ENCODE results near the gene CLBA1. TPM values are rescaled to one million over a fixed set of nuclear protein-coding genes. Genes with fewer than 3 reads are reported as not detected.
A peak's percentile ranks its signal among the peaks of the same experiment; 100 is the strongest.

The CLBA1 gene
- total and polyA plus RNA-seq, 4 donors, result 10.9 to 23.8 (median 17.5) TPM

GRCh38 chr14:105011312-105011990 is 25.9 kb downstream of the CLBA1 start:
- 92% methylated on average over 29 of the region's 29 CpGs for WGBS (ENCODE audit: insufficient coverage)
- Histone ChIP-seq H3K27me3 (ENCODE audit: control insufficient read depth, insufficient read depth, low read length) (no peaks in the 10 kb centered on the region), H3K4me3 (ENCODE audit: low read depth, low read length) (no peak overlapping the region), H3K4me1 (ENCODE audit: control insufficient read depth, insufficient read depth, low read length) (peaks cover 24% of the 10 kb centered on the region), H3K27ac (ENCODE audit: low read depth, low read length) (no peak overlapping the region), H3K36me3 (ENCODE audit: control insufficient read depth, insufficient read depth, low read length) (peaks cover 48% of the 10 kb centered on the region), H3K9me3 (ENCODE audit: control insufficient read depth, insufficient read depth, low read length) (no peaks in the 10 kb centered on the region)
- no peak for DNase-seq (ENCODE audit: low read depth in 4 of 6, low spot score in 6 of 6)

- Histone ChIP-seq H3K27ac (ENCODE audit: low read depth, low read length) (no peak overlapping the region), H3K27me3 (ENCODE audit: control insufficient read depth, insufficient read depth, low read length) (no peaks in the 10 kb centered on the region), H3K4me3 (ENCODE audit: low read depth, low read length) (no peak overlapping the region), H3K9me3 (ENCODE audit: control insufficient read depth, insufficient read depth, low read length) (no peaks in the 10 kb centered on the region), H3K4me1 (ENCODE audit: control insufficient read depth, insufficient read depth, low read length) (peaks cover 24% of the 10 kb centered on the region), H3K36me3 (ENCODE audit: control insufficient read depth, insufficient read depth, low read length) (peaks cover 39% of the 10 kb centered on the region)
- WGBS (ENCODE audit: insufficient coverage), result 78% methylated on average over 20 of the region's 23 CpGs
- no peak for DNase-seq (ENCODE audit: low read depth in 4 of 6, low spot score in 6 of 6)
Observed at GRCh38 chr14:105012171-105012985, 26.8 kb downstream of the CLBA1 start.

- no peaks in the 10 kb centered on the region for H3K27me3 ChIP-seq (ENCODE audit: control insufficient read depth, insufficient read depth, low read length)
- H3K4me1 ChIP-seq (ENCODE audit: control insufficient read depth, insufficient read depth, low read length), result peaks cover 24% of the 10 kb centered on the region
- 44% methylated on average over 3 of the region's 8 CpGs for WGBS (ENCODE audit: insufficient coverage)
- H3K9me3 ChIP-seq (ENCODE audit: control insufficient read depth, insufficient read depth, low read length), result no peaks in the 10 kb centered on the region
- H3K36me3 ChIP-seq (ENCODE audit: control insufficient read depth, insufficient read depth, low read length), result peaks cover 30% of the 10 kb centered on the region
- no peak overlapping the region for H3K27ac ChIP-seq (ENCODE audit: low read depth, low read length)
- peak in 4 of 6 donors; percentile 11 to 71 (median 36) for DNase-seq (ENCODE audit: low read depth in 4 of 6, low spot score in 6 of 6)
- no peak overlapping the region for H3K4me3 ChIP-seq (ENCODE audit: low read depth, low read length)
Observed at GRCh38 chr14:105013150-105013785, 27.7 kb downstream of the CLBA1 start.

- Histone ChIP-seq H3K4me3 (ENCODE audit: low read depth, low read length) (no peak overlapping the region), H3K27me3 (ENCODE audit: control insufficient read depth, insufficient read depth, low read length) (no peaks in the 10 kb centered on the region), H3K4me1 (ENCODE audit: control insufficient read depth, insufficient read depth, low read length) (peaks cover 32% of the 10 kb centered on the region), H3K27ac (ENCODE audit: low read depth, low read length) (no peak overlapping the region), H3K36me3 (ENCODE audit: control insufficient read depth, insufficient read depth, low read length) (peaks cover 29% of the 10 kb centered on the region), H3K9me3 (ENCODE audit: control insufficient read depth, insufficient read depth, low read length) (no peaks in the 10 kb centered on the region)
- 88% methylated on average over 9 of the region's 9 CpGs for WGBS (ENCODE audit: insufficient coverage)
- DNase-seq (ENCODE audit: low read depth in 4 of 6, low spot score in 6 of 6), result no peak
Observed at GRCh38 chr14:105014032-105014431, 28.4 kb downstream of the CLBA1 start.

GRCh38 chr14:105014631-105015030 is 29.0 kb downstream of the CLBA1 start:
- Histone ChIP-seq H3K4me1 (ENCODE audit: control insufficient read depth, insufficient read depth, low read length) (peaks cover 37% of the 10 kb centered on the region), H3K27ac (ENCODE audit: low read depth, low read length) (no peak overlapping the region), H3K27me3 (ENCODE audit: control insufficient read depth, insufficient read depth, low read length) (no peaks in the 10 kb centered on the region), H3K4me3 (ENCODE audit: low read depth, low read length) (no peak overlapping the region), H3K36me3 (ENCODE audit: control insufficient read depth, insufficient read depth, low read length) (peaks cover 26% of the 10 kb centered on the region), H3K9me3 (ENCODE audit: control insufficient read depth, insufficient read depth, low read length) (no peaks in the 10 kb centered on the region)
- no peak for DNase-seq (ENCODE audit: low read depth in 4 of 6, low spot score in 6 of 6)
- WGBS (ENCODE audit: insufficient coverage), result 50% methylated on average over 1 of the region's 4 CpGs

- DNase-seq (ENCODE audit: low read depth in 4 of 6, low spot score in 6 of 6), result no peak
- peaks cover 22% of the 10 kb centered on the region for H3K36me3 ChIP-seq (ENCODE audit: control insufficient read depth, insufficient read depth, low read length)
- no peak overlapping the region for H3K4me3 ChIP-seq (ENCODE audit: low read depth, low read length)
- no peak overlapping the region for H3K27ac ChIP-seq (ENCODE audit: low read depth, low read length)
- H3K9me3 ChIP-seq (ENCODE audit: control insufficient read depth, insufficient read depth, low read length), result no peaks in the 10 kb centered on the region
- H3K4me1 ChIP-seq (ENCODE audit: control insufficient read depth, insufficient read depth, low read length), result peaks cover 42% of the 10 kb centered on the region
- WGBS (ENCODE audit: insufficient coverage), result 95% methylated on average over 7 of the region's 9 CpGs
- no peaks in the 10 kb centered on the region for H3K27me3 ChIP-seq (ENCODE audit: control insufficient read depth, insufficient read depth, low read length)
Observed at GRCh38 chr14:105015242-105015641, 29.7 kb downstream of the CLBA1 start.

- no peak overlapping the region for H3K27ac ChIP-seq (ENCODE audit: low read depth, low read length)
Observed at GRCh38 chr14:105015905-105016304, 30.3 kb downstream of the CLBA1 start.

GRCh38 chr14:105018414-105018813 is 32.8 kb downstream of the CLBA1 start:
- Histone ChIP-seq H3K27me3 (ENCODE audit: control insufficient read depth, insufficient read depth, low read length) (no peaks in the 10 kb centered on the region), H3K27ac (ENCODE audit: low read depth, low read length) (no peak overlapping the region), H3K4me3 (ENCODE audit: low read depth, low read length) (no peak overlapping the region), H3K9me3 (ENCODE audit: control insufficient read depth, insufficient read depth, low read length) (no peaks in the 10 kb centered on the region), H3K4me1 (ENCODE audit: control insufficient read depth, insufficient read depth, low read length) (peaks cover 33% of the 10 kb centered on the region), H3K36me3 (ENCODE audit: control insufficient read depth, insufficient read depth, low read length) (peaks cover 3% of the 10 kb centered on the region)
- WGBS (ENCODE audit: insufficient coverage), result 88% methylated on average over 4 of the region's 4 CpGs
- no peak for DNase-seq (ENCODE audit: low read depth in 4 of 6, low spot score in 6 of 6)

More at GRCh38 chr14:105015905-105016304, 30.3 kb downstream of the CLBA1 start:
- Histone ChIP-seq H3K4me1 (ENCODE audit: control insufficient read depth, insufficient read depth, low read length) (peaks cover 43% of the 10 kb centered on the region), H3K36me3 (ENCODE audit: control insufficient read depth, insufficient read depth, low read length) (peaks cover 19% of the 10 kb centered on the region), H3K4me3 (ENCODE audit: low read depth, low read length) (no peak overlapping the region), H3K27me3 (ENCODE audit: control insufficient read depth, insufficient read depth, low read length) (no peaks in the 10 kb centered on the region), H3K9me3 (ENCODE audit: control insufficient read depth, insufficient read depth, low read length) (no peaks in the 10 kb centered on the region)
- WGBS (ENCODE audit: insufficient coverage), result 92% methylated on average over 4 of the region's 6 CpGs
- DNase-seq (ENCODE audit: low read depth in 4 of 6, low spot score in 6 of 6), result no peak

GRCh38 chr14:105019861-105020814 is 34.5 kb downstream of the CLBA1 start:
- Histone ChIP-seq H3K9me3 (ENCODE audit: control insufficient read depth, insufficient read depth, low read length) (no peaks in the 10 kb centered on the region), H3K4me3 (ENCODE audit: low read depth, low read length) (peak overlapping the region; percentile 63), H3K27ac (ENCODE audit: low read depth, low read length) (peak overlapping the region; percentile 55), H3K27me3 (ENCODE audit: control insufficient read depth, insufficient read depth, low read length) (no peaks in the 10 kb centered on the region), H3K36me3 (ENCODE audit: control insufficient read depth, insufficient read depth, low read length) (no peaks in the 10 kb centered on the region), H3K4me1 (ENCODE audit: control insufficient read depth, insufficient read depth, low read length) (peaks cover 26% of the 10 kb centered on the region)
- DNase-seq (ENCODE audit: low read depth in 4 of 6, low spot score in 6 of 6), result peak in 4 of 6 donors; percentile 5 to 64 (median 31)
- WGBS (ENCODE audit: insufficient coverage), result 4% methylated on average over 73 of the region's 75 CpGs
